ENCODE data around the gene PRDX1. TPM values are rescaled to one million over a fixed set of nuclear protein-coding genes. Genes with fewer than 3 reads are reported as not detected.

Gene PRDX1
- total and polyA plus RNA-seq, 2 of the 13 experiments (the other 11 are each of a cell fraction or from before 2014, with no cell fraction given) = 761 to 1,898 TPM

DNA sequence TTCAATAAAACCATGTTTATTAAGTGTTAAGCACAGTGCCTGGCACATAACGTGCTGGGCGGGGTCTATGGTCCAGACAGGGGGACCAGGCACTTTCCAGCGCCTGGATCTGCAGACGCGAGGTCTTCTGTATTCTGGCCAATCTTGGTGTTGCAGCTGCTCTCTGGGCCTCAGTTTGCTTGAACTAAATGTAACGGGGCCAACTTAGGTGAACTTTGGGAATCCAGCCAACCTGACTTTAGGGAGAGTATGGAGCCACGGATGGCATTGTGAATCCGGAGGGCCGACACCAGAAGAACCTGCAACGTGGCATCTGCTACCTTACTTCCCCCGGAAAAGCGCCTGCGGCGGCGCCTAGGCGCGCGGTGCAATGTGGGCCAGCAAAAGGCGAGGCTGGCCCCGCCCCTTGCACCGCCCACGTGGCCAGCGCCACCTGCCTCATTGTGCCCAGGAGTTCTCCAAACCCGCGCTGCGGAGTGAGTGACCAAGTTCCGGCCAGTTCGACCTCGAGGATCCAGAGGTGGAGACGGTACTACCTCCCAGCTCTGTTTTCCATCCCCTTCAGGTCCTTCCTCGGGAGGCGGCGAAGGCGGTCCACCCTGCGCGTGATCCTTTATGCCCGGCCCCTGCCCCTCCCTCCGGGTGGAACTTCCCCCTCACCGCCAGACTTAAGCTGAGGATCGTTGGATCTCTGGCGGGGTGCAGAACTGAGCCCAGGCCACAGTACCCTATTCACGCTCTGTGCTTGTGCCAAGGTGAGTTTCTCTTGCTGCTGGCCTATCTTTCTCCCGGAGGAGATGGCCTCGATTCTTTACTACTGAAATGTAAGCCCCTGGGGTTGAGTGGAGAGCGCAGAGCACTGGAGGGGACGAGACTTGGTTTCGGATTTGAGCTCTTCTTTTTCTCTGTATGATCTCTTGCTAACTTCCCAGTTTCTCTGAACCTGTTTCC, 29.0 kb upstream of the PRDX1 start, which contains the start of gene AKR1A1 (continued):
- TF ChIP-seq CREB3 (CRISPR knock-in tag; IDR thresholded peaks at IDR 0.05) (no peak; the same call in none of the 2 replicates), ZNF280B (CRISPR knock-in tag; IDR thresholded peaks at IDR 0.05; ENCODE audit: borderline replicate concordance) (peak; percentile 80; the same call in 1 of the 2 replicates), AGO2 (optimal IDR thresholded peaks at IDR 0.05; ENCODE audit: low read depth, low read length) (peak; percentile 21), ZBTB34 (CRISPR knock-in tag; IDR thresholded peaks at IDR 0.05) (peak; percentile 69; the same call in 1 of the 2 replicates), POLR2AphosphoS2 (IDR thresholded peaks at IDR 0.05; ENCODE audit: low read depth, low read length) (no peak), ZUFSP (CRISPR knock-in tag; IDR thresholded peaks at IDR 0.05; ENCODE audit: borderline replicate concordance) (no peak), IKZF1 (IDR thresholded peaks at IDR 0.05) (no peak), AHR (CRISPR knock-in tag; IDR thresholded peaks at IDR 0.05) (no peak), KLF12 (CRISPR knock-in tag; IDR thresholded peaks at IDR 0.05; ENCODE audit: borderline replicate concordance) (0 out of 2 replicates have a peak, but pooled peaks have one; percentile 68), PCBP2 (optimal IDR thresholded peaks at IDR 0.05; ENCODE audit: low read depth, low read length, poor library complexity, severe bottlenecking) (no peak), FOXA3 (CRISPR knock-in tag; IDR thresholded peaks at IDR 0.05) (no peak; the same call in 1 of the 2 replicates), ZNF205 (CRISPR knock-in tag; IDR thresholded peaks at IDR 0.05) (no peak; the same call in 1 of the 2 replicates), TERF1 (CRISPR knock-in tag; IDR thresholded peaks at IDR 0.05) (0 out of 2 replicates have a peak, but pooled peaks have one; percentile 44)
- TF ChIP-seq, protein P1, sequence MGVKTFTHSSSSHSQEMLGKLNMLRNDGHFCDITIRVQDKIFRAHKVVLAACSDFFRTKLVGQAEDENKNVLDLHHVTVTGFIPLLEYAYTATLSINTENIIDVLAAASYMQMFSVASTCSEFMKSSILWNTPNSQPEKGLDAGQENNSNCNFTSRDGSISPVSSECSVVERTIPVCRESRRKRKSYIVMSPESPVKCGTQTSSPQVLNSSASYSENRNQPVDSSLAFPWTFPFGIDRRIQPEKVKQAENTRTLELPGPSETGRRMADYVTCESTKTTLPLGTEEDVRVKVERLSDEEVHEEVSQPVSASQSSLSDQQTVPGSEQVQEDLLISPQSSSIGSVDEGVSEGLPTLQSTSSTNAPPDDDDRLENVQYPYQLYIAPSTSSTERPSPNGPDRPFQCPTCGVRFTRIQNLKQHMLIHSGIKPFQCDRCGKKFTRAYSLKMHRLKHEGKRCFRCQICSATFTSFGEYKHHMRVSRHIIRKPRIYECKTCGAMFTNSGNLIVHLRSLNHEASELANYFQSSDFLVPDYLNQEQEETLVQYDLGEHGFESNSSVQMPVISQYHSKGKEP (CRISPR knock-in tag; IDR thresholded peaks at IDR 0.05) = no peak
- TF ChIP-seq, protein P2, sequence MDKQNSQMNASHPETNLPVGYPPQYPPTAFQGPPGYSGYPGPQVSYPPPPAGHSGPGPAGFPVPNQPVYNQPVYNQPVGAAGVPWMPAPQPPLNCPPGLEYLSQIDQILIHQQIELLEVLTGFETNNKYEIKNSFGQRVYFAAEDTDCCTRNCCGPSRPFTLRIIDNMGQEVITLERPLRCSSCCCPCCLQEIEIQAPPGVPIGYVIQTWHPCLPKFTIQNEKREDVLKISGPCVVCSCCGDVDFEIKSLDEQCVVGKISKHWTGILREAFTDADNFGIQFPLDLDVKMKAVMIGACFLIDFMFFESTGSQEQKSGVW (CRISPR knock-in tag; IDR thresholded peaks at IDR 0.05; ENCODE audit: borderline replicate concordance) = peak; percentile 49; the same call in 1 of the 2 replicates
- TF ChIP-seq, protein P3, sequence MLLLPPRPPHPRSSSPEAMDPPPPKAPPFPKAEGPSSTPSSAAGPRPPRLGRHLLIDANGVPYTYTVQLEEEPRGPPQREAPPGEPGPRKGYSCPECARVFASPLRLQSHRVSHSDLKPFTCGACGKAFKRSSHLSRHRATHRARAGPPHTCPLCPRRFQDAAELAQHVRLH (CRISPR knock-in tag; IDR thresholded peaks at IDR 0.05; ENCODE audit: borderline replicate concordance, low read depth) = peak; percentile 99

Data from HepG2 (cell line).